GM21360 (cell line): ENCODE measurements around the gene TTC31.

Experiments used
- ATAC-seq: cut with Tn5 transposase; IDR thresholded peaks from one replicate; pipeline ENCODE4 v1.9.1; 2021; ENCODE audit warnings: mild to moderate bottlenecking, moderate library complexity; ENCODE audit not compliant: unreplicated experiment

The TTC31 gene

DNA sequence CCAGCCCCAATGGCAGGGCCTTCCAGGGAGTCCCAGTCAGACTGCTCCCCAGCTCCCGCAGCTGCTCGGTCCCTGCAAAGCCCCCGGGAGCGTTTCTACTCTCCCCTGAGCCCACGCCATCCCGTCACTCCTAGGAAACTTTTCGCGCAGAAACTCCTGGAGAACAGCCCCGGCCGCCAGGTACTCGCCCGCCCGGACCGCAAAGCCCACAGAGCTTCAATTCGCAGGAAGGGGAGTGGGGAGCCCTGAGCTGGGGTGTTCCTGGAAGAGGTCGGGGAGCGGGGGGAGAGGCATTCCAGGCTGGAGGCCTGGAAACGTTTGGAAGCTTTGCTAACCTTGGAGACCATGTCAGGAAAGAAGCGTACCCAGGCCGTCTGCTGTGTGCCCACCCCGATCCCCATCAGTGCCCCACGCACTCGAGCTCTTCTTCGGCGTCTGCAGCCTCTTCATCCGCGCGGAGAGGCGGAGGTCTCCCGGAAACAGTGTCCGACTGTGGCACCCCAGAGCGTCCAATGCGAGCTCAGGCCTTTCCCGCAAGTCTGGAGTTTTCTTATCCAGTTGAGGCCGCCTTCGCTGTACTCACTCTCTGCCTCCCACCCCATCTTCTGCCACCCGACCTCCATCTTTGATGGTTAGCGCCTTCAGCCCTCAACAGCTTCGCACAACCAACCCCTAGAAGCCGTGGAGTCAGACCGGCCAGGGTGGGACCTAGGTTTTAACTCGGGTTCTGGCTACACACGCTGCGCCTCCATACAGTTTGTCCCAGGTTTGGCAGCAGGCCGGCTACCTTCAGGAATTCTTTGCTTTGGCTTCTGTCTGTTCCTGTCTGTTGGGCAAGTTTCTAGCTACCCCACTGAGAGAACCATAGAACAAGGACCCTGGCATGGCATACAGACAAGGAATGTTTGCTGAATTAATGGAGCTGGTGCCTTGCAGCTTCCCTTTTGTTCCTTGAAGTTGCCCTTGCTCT, 20.9 kb downstream of the TTC31 start:
- no peak for ATAC-seq

DNA sequence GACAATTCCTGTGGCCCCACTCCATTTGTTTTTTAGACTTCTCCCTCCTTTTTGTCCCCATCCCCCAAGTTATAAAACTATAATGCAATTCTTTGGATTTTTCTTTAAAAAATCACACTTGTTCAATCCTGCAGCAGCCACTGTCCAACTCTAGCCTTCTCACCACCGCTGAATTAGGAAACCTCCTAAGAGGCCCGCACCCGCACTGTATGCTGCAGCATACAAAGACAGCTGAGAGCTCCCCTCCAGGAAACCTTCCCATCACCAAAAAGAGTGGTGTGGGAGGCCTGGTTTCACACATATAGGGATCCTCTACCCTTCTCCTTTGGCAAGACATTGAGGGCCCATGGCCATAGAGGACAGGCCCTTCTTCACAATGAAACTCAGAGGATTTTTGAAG, 21.7 kb downstream of the TTC31 start:
- ATAC-seq = no peak

- no peak for ATAC-seq
Measured at GRCh38 chr2:74505448-74506246, 22.8 kb downstream of the TTC31 start.

- peak; percentile 80 for ATAC-seq
Measured at GRCh38 chr2:74507145-74507925, 24.5 kb downstream of the TTC31 start, which contains the start of gene PCGF1. Gene PCGF1, minus strand, starts transcription at chr2:74507695. Its CDS starts 27 bp downstream, at chr2:74507668.

DNA sequence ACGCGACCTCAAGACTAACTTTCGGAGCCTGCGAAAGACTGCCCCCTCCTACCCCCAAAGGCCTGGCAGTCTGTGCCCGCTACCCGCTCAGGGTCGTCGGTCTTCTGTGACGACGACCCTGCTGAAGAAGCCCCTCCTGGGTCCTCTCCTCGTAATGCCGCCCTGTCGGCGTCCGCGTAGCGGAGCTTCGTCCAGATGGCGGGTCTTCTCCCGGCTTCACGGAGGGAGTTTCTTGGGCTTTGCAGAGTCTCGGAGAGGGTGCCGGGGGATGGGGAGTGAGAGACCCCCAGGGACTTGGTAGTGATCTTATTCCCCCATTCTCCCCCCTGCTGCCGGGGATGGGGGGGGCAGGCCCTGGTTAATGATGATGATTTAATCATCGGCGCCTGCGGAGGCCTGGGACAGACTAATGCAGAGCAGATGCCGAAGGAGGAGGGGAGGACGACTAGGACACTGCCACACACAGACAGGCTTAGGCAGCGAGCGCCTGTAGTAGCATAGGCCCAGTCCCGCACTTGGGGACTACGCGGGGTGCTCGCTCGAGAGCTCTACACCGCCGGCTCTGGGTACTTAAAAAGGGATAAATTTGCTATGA, 25.1 kb downstream of the TTC31 start:
- peak; percentile 17 for ATAC-seq

DNA sequence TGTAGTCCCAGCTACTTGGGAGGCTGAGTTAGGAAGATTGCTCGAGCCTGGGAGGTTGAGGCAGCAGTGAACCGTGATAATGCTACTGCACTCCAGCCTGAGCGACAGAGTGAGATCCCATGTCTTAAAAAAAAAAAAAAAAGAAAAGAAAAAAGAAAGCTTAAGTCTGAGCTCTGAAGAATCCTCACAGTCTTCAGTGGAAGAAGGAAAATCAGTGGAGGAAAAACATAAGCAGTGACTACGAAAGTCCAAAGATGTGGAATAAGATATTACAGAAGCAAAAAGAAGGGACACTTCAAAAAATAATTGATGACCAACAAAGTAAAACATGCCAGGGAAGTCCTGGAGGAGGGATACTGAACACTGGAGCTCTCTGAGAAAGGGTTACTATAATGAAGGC, 27.4 kb downstream of the TTC31 start:
- no peak for ATAC-seq

DNA sequence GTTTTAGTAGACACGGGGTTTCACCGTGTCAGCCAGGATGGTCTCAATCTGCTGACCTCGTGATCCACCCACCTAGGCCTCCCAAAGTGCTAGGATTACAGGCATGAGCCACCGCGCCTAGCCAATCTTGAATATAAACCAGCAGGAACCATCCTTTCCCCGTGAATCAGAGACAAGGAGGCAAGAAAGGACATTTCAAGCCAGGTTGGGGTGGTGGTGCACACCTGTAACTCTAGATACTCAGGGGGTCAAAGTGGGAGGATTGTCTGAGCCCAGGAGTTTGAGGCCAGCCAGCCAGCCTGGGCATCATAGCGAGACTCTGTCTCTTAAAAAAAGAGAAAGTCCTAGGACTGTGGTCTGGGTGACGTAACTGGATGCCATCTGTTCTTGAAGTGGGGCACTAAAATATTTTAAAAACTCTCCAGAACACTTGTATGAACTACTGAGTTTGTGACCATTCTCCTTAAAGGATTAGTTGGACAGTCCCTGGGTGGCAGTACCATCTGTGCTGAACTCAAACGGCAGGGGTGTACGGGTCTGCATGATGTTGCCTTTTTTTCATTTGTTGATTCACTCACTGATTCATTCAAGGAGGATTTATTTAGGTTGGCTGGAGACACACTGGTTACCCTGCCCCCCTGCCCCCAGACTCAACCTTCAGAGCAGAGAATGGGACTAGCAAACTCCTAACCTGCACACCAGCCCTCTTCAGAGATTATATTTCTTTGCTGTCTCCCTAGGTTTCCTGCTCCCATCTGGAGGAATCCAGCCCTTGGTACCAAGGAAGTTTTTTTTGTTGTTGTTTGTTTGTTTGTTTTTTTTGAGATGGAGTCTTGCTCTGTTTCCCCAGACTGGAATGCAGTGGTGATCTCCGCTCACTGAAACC, 28.5 kb downstream of the TTC31 start:
- ATAC-seq = no peak

- ATAC-seq = no peak
Measured at GRCh38 chr2:74512744-74513604, 30.1 kb downstream of the TTC31 start.

DNA sequence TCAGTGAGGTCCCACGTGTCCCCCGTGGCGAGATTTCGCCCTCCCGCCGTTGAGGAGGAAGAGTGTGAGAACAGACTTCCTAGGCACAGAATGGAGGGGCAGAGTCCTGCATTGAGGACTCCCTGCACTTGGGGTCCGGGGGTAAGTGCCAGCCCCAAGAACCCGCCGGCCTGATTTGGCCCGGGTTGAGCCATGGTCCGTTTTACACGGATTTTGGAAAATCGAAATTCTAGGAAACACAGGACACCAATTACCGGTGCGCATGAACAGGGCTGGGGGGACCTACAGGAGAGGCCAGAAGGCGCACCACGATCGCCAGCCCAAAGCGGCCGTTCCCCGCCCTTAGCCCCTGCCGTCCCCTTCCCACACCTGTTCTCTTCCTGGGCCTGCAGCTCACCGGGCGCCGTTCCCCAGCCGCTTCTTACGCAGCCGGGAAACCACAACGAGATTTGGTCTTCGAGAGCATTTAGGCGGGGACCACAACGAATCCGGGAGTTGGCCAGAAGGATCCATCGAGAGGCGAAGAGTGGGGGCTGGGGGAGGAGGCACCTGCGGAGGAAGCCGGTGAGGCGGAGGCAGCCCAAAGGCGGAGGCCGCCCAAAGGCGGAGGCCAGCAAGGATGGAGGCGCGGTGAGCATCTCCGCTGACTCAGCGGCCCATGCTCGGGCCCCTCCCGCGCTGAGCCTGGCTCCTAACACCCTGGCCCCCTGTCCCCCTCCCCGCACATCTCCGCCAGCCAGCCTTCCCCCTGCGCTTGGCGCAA, 30.9 kb downstream of the TTC31 start:
- no peak for ATAC-seq

GRCh38 chr2:74514368-74515270, 31.7 kb downstream of the TTC31 start, which contains the start of gene TLX2:
Gene TLX2, plus strand, starts transcription at chr2:74514450. Its CDS starts 357 bp downstream, at chr2:74514807.
- ATAC-seq = no peak

- no peak for ATAC-seq
Measured at GRCh38 chr2:74515271-74515980, 32.5 kb downstream of the TTC31 start.

GRCh38 chr2:74515981-74516633, 33.2 kb downstream of the TTC31 start:
- no peak for ATAC-seq

- no peak for ATAC-seq
Measured at GRCh38 chr2:74516650-74517049, 33.8 kb downstream of the TTC31 start.

DNA sequence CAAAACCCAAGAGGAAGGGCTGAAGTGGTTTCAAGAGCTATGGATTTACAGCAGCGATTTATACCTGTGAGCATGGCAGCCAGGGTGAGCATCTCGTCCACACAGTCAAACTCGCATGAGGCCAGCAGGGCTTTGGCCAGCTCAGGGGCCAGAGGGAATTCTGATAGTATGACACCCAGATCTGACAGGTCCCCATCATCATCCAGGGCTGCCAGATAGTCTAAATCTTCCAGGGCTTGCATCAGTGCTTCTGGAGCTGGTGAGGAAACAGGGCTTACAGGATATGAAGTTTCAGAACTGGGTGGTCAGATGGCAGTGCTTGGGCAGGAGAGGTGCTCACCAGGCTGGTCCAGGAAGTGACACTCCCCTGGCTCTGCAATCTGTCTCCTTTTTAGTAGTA, 39.6 kb downstream of the TTC31 start:
- no peak for ATAC-seq

DNA sequence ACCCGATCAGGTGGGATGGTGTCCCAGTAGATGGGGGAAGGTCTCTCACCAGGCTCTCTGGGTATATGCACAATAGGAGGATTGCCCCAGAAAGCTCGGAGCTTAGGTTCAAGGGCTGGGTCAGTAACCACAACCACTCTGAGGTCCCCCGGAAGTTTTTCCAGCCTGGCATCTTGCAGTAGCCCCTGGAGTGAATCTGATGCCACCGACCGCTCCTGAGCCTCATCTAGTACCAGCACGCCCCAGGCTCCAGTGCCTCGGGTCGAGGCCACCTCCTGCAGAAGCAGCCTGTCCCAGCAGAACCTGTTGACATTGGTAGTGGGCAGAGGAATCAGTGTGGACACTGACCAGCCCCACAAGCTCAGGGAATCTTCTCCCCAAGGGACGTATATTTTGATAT, 41.1 kb downstream of the TTC31 start:
- no peak for ATAC-seq
